Measurements from ENCODE around the gene HEXD. TPM values are rescaled to one million over a fixed set of nuclear protein-coding genes. Genes with fewer than 3 reads are reported as not detected.

The HEXD gene
- total RNA-seq, 1 experiment from 2014 or later: 22.3 TPM

- in situ Hi-C loops (cut with HindIII; ENCODE audit: low pct_unique_long_range_greater_than_20kb, low sequenced_read_pairs): no loop called here
Observed at GRCh38 chr17:82391496-82392066, 26.6 kb upstream of the HEXD start.

GRCh38 chr17:82392209-82392920, 25.8 kb upstream of the HEXD start:
- DNase-seq (ENCODE audit: low read depth): no peak
- in situ Hi-C loops (cut with HindIII; ENCODE audit: low pct_unique_long_range_greater_than_20kb, low sequenced_read_pairs): no loop called here

More at GRCh38 chr17:82391496-82392066, 26.6 kb upstream of the HEXD start:
- no peak for DNase-seq (ENCODE audit: low read depth)

- in situ Hi-C loops (cut with HindIII; ENCODE audit: low pct_unique_long_range_greater_than_20kb, low sequenced_read_pairs): no loop called here
- DNase-seq (ENCODE audit: low read depth): no peak
Observed at GRCh38 chr17:82392941-82393340, 25.2 kb upstream of the HEXD start.

- DNase-seq (ENCODE audit: low read depth): peak; percentile 91
- in situ Hi-C loops (cut with HindIII; ENCODE audit: low pct_unique_long_range_greater_than_20kb, low sequenced_read_pairs): no loop called here
Observed at GRCh38 chr17:82394278-82394677, 23.9 kb upstream of the HEXD start.

DNA sequence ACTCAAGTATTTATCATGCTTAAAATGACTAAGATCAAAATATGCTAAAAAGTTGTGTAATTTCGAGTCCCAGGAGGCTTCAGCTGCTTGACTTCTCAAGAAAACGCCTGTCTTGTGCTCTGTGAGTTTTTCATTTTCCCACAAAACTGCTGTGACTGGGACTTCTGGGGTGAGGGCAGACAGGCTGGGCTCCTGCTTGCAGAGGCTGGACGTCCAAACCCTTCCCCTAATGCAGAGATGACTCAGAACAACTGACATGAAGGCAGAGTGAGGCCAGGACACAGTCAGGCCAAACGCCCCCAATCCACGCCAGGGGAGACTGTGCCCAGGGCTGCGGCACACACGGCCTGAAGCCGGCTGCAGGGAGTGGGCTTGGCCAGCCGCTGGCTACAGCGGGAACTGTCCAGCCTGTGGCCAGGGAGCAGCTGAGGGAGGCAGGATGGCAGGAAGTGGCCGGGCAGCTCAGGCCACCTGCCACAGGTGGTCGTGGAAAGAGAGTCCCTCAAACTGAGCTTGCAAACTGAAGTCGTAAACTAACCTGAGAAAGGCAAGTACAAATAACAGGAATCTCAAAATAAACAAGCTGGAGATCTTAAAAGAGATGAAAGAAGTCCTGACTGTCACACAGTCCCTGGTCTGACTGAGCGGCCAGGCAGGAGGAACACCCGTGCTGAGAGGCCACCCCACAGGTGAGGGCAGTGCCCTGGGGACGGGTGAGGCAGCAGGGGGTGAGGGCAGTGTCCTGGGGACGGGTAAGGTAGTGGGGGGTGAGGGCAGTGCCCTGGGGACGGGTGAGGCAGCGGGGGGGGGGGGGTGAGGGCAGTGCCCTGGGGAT, 21.3 kb upstream of the HEXD start:
- DNase-seq (ENCODE audit: low read depth): peak; percentile 34
- in situ Hi-C loops (cut with HindIII; ENCODE audit: low pct_unique_long_range_greater_than_20kb, low sequenced_read_pairs): no loop called here

DNA sequence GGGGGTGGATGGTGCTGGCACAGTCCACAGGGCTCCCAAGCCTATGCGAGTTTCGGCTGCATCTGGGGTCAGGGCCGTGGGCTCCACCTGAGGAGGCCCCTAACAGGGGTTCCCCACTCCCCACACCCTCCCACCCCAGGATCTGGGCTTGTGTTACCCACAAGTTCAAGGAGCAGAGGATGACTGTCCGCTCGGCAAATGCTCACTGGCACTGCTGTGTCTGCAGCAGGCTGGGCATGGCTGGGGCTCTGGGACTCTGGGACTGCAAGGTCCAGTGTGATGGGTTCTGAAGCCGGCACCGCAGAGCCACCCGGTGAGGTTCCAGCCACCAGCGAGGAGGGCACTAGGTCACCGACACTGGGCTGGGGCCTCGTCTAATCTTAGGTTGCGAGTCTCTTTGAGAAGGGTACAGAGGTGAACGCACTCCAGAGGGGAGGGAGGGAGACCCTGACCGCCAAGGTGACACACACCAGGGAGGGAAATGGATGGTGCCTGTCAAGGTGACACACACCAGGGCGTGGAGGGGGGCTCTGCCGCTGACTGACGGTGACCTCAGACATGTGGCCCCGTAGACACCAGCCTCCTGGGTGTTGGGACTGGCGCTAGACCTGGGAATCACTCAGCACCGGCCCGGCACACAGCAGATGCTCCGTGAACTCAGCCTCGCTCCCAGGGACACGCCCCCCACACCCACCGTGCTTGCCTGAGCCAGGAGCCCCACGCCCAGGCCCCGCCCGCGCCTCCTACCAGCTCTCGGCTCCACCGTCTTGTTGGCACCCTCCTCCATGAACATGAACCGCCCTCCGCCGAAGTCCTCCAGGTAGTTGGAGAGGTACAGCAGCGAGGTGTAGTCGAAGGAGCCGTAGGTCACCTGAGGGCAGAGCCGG, 20.5 kb upstream of the HEXD start:
- in situ Hi-C loops (cut with HindIII; ENCODE audit: low pct_unique_long_range_greater_than_20kb, low sequenced_read_pairs): no loop called here

GRCh38 chr17:82399041-82399441, 19.1 kb upstream of the HEXD start:
- no peak for DNase-seq (ENCODE audit: low read depth)
- in situ Hi-C loops (cut with HindIII; ENCODE audit: low pct_unique_long_range_greater_than_20kb, low sequenced_read_pairs): no loop called here

More for the DNA sequence above, 20.5 kb upstream of the HEXD start:
- DNase-seq (ENCODE audit: low read depth): no peak

- DNase-seq (ENCODE audit: low read depth): no peak
- in situ Hi-C loops (cut with HindIII; ENCODE audit: low pct_unique_long_range_greater_than_20kb, low sequenced_read_pairs): no loop called here
Observed at GRCh38 chr17:82399601-82400101, 18.5 kb upstream of the HEXD start.

- in situ Hi-C loops (cut with HindIII; ENCODE audit: low pct_unique_long_range_greater_than_20kb, low sequenced_read_pairs): no loop called here
- DNase-seq (ENCODE audit: low read depth): no peak
Observed at GRCh38 chr17:82400206-82400605, 17.9 kb upstream of the HEXD start.

DNA sequence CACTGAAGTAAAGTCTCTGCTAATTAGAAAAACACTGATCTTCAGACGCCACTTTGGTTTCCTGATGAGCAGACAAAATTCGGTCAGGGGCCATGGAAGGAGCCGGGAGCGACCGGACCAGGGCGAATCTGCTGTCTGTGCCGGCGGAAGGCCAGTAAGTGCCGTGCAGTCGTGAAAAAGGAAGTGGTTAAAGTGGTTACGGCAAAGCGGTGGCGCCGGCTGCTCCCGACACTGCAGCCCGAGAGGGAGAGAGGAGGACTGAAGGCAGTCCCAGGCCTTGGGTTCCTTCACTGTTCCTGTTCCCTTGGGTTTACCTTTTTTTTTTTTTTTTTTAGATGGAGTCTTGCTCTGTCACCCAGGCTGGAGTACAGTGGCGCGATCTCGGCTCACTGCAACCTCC, 17.3 kb upstream of the HEXD start:
- in situ Hi-C loops (cut with HindIII; ENCODE audit: low pct_unique_long_range_greater_than_20kb, low sequenced_read_pairs): no loop called here
- no peak for DNase-seq (ENCODE audit: low read depth)

- in situ Hi-C loops (cut with HindIII; ENCODE audit: low pct_unique_long_range_greater_than_20kb, low sequenced_read_pairs): no loop called here
- peak; percentile 47 for DNase-seq (ENCODE audit: low read depth)
Observed at GRCh38 chr17:82402865-82403264, 15.3 kb upstream of the HEXD start.

GRCh38 chr17:82403662-82404660, 14.2 kb upstream of the HEXD start:
- in situ Hi-C loops (cut with HindIII; ENCODE audit: low pct_unique_long_range_greater_than_20kb, low sequenced_read_pairs): no loop called here

GRCh38 chr17:82405051-82405450, 13.1 kb upstream of the HEXD start:
- in situ Hi-C loops (cut with HindIII; ENCODE audit: low pct_unique_long_range_greater_than_20kb, low sequenced_read_pairs): no loop called here
- no peak for DNase-seq (ENCODE audit: low read depth)

More at GRCh38 chr17:82403662-82404660, 14.2 kb upstream of the HEXD start:
- no peak for DNase-seq (ENCODE audit: low read depth)

DNA sequence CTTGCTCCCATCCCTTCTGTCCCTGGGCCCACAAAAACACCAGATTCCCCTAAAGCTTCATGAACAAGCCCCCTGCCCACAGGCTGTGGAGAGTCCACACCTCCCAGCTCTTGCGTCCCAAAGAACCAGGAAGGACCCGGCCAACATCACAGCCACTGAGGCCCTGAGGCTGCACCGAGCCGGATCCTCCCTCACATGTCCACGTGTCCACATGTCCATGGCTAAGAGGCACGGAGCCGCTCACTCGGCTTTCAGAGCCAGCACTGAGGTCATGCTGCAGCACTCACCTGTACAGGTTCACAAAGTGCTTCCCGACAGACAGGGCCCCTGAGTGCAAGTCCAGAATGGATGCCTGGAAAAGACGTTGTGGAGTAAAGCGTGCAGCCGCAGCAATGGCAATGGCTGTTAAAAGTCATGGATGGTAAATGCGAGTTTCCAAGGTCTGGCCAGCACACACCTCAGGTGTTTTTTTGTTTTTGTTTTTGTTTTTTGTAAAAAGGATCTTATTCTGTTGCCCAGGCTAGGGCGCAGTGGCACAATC, 11.9 kb upstream of the HEXD start:
- in situ Hi-C loops (cut with HindIII; ENCODE audit: low pct_unique_long_range_greater_than_20kb, low sequenced_read_pairs): no loop called here
- DNase-seq (ENCODE audit: low read depth): no peak

GRCh38 chr17:82407255-82407654, 10.9 kb upstream of the HEXD start:
- in situ Hi-C loops (cut with HindIII; ENCODE audit: low pct_unique_long_range_greater_than_20kb, low sequenced_read_pairs): no loop called here
- DNase-seq (ENCODE audit: low read depth): peak; percentile 77

DNA sequence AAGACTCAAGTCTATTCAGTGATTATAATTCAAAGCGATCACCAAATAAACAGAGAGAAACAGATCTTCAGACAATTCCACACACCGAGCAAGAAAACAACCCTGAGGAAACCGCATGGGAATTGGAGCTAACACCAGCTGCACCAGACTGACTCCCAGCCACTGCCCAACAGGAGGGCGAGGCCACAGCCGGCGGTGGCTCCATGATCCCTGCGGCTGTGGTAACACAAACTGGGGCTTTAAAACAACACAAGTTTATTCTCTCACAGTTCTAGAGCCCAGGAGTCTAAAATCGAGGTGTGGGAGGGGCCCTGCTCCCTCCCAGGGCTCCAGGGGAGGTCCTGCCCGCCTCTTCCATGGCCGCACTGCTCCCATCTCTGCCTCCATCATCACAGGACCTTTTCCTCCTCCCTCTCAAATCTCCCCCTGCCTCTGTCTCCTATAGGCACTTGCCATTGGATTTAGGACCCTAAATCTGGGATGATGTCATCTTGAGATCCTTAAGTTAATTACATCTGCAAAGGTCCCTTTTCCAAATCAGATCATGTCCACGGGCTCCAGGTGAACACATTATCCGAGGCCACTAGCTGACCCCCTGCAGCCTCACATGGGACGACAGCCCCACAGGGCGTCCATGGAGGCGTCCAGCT, 9.7 kb upstream of the HEXD start:
- DNase-seq (ENCODE audit: low read depth): no peak
- in situ Hi-C loops (cut with HindIII; ENCODE audit: low pct_unique_long_range_greater_than_20kb, low sequenced_read_pairs): no loop called here

Data from Caki2 (cell line).